Ovary (tissue), 9 donors: Measurements from ENCODE around the gene LCP2. TPM values are rescaled to one million over a fixed set of nuclear protein-coding genes. Genes with fewer than 3 reads are reported as not detected.

Experiments
- DNase-seq, 5 donors: peaks; one replicate each; pipeline ENCODE4 v3.0.0-alpha.2; 2019 to 2020
- H3K27ac ChIP-seq, 2 donors: fragments of 200-600 bp; one replicate each; pipeline versions ENCODE4 v1.5.1 to v1.8.0; 2019 to 2022
- H3K27me3 ChIP-seq: fragments of 200-600 bp; one replicate; pipeline ENCODE4 v1.8.0; 2022
- H3K36me3 ChIP-seq: fragments of 200-600 bp; sonication (generic); one replicate; pipeline ENCODE4 v1.5.1; 2019
- H3K4me1 ChIP-seq: one replicate; pipeline ENCODE4 v1.8.1; 2013; ENCODE audit warnings: mild to moderate bottlenecking, moderate library complexity; ENCODE audit not compliant: insufficient read depth
- H3K4me3 ChIP-seq: fragments of 200-600 bp; sonication (generic); one replicate; pipeline ENCODE4 v1.5.1; 2017
- H3K9me3 ChIP-seq, 2 donors: fragments of 200-600 bp in 1 of 2; sonication (generic) in 1 of 2; one replicate each; pipeline versions ENCODE4 v1.5.1 to v1.8.1; 2013 to 2019; ENCODE audit warnings: mild to moderate bottlenecking in 1 of 2, moderate library complexity in 1 of 2
- EP300 ChIP-seq: sonication (generic); formaldehyde crosslinking; IDR thresholded peaks from one replicate; pipeline ENCODE4 v1.6.1; 2017; ENCODE audit warnings: antibody characterized with exemption
- POLR2A ChIP-seq: fragments of 450-650 bp; IDR thresholded peaks from one replicate; pipeline ENCODE4 v1.6.1; 2017; ENCODE audit warnings: antibody characterized with exemption, mild to moderate bottlenecking, moderate library complexity
- WGBS, 3 donors: extraction: QIAGEN DNeasy Blood & Tissue Kit in 1 of 3; methylation state at CpG; one replicate each; pipeline versions ENCODE4 v1.1.5 to v1.1.7; 2013 to 2017; 5-methylcytosine and 5-hydroxymethylcytosine counted together
- intact Hi-C, 4 donors: fragments of 100-400 bp; cut with DNase I; formaldehyde crosslinking; loops; one replicate each; pipeline versions ENCODE4 v1.11.0 to v1.15.1; 2022 to 2023
- polyA plus RNA-seq, 2 donors: library from polyadenylated mRNA; stranded (reverse); fragments of 200-250 nt in 1 of 2; fragments of 350-450 nt in 1 of 2; fragmentation: Illumina TruSeq in 1 of 2; extraction: RNeasy Lipid Tissue Mini Kit (QIAGEN cat#74804) in 1 of 2; gene quantifications; one replicate each; pipeline ENCODE4 v1.2.3, GENCODE V29; 2013 to 2014
- total RNA-seq, 7 donors: library from RNA; depleted of rRNA in 2 of 7; stranded (reverse); fragments of >200 nt in 2 of 7; fragmentation: NEBNext Ultra II Directional in 3 of 7; extraction: Animal tissue kit (Norgen Biotek cat#: 25700) in 3 of 7; gene quantifications; one replicate each; pipeline versions ENCODE4 v1.1.0 to v1.2.4, GENCODE V29; 2016 to 2023
- TF ChIP-seq, protein P1 (sequence below), 3 donors: fragments of 450-650 bp in 2 of 3; fragments of 200-600 bp in 1 of 3; IDR thresholded peaks; one replicate each; pipeline versions ENCODE4 v1.5.1 to v1.8.0; 2016 to 2022; ENCODE audit warnings: antibody characterized with exemption in 3 of 3, mild to moderate bottlenecking in 1 of 3
- donor health status: DM: no; HTN: no; CAD: no; lungs with moderate emphysema.
- donor health status: DM: no; HTN: no; CAD: no.
- donor health status: Bipolar disorder and iron deficiency.
- donor health status: DM: yes; HTN: yes; CAD: no.
- donor health status: DM: no; HTN: no; CAD: no.
- donor health status: DM: yes; HTN: yes; CAD: no.

LCP2 gene
- total and polyA plus RNA-seq, 9 donors, result 3.1 to 31.1 (median 6.4) TPM

DNA sequence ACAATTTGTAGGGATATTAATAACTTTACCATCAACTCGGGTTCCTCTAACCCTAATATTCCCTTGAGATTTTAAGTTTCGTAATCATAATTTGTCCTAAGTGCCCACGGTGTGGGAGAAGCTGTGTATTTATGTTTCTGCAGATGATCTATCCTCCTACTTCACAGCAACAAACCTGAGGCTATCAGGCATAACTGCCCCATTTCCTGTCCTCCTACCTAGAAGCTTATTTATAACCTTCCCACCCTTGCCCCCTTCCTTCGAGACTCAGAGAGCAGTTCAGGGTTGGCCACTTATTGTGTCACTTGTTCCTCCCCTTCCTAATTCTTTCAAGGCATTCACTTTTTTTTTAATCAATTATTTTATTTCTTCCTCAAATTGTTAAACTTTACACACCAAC lies 29.6 kb upstream of the LCP2 start:
- DNase-seq, result no peak
- no peaks in the 10 kb centered on the region for H3K27me3 ChIP-seq
- no peaks in the 10 kb centered on the region for H3K36me3 ChIP-seq
- TF ChIP-seq, protein P1, sequence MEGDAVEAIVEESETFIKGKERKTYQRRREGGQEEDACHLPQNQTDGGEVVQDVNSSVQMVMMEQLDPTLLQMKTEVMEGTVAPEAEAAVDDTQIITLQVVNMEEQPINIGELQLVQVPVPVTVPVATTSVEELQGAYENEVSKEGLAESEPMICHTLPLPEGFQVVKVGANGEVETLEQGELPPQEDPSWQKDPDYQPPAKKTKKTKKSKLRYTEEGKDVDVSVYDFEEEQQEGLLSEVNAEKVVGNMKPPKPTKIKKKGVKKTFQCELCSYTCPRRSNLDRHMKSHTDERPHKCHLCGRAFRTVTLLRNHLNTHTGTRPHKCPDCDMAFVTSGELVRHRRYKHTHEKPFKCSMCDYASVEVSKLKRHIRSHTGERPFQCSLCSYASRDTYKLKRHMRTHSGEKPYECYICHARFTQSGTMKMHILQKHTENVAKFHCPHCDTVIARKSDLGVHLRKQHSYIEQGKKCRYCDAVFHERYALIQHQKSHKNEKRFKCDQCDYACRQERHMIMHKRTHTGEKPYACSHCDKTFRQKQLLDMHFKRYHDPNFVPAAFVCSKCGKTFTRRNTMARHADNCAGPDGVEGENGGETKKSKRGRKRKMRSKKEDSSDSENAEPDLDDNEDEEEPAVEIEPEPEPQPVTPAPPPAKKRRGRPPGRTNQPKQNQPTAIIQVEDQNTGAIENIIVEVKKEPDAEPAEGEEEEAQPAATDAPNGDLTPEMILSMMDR (IDR thresholded peaks at IDR 0.05), result no peak
- TF ChIP-seq POLR2A, result no peak
- TF ChIP-seq EP300, result no peak
- H3K9me3 ChIP-seq, result no peaks in the 10 kb centered on the region
- H3K27ac ChIP-seq, result no peak overlapping the region
- no peak overlapping the region for H3K4me3 ChIP-seq
- intact Hi-C loops, result no loop called here
- H3K4me1 ChIP-seq, result peaks cover 8% of the 10 kb centered on the region
- WGBS, 3 donors, result 34 to 41% (median 36%) methylated on average over 4 of the region's 4 CpGs

DNA sequence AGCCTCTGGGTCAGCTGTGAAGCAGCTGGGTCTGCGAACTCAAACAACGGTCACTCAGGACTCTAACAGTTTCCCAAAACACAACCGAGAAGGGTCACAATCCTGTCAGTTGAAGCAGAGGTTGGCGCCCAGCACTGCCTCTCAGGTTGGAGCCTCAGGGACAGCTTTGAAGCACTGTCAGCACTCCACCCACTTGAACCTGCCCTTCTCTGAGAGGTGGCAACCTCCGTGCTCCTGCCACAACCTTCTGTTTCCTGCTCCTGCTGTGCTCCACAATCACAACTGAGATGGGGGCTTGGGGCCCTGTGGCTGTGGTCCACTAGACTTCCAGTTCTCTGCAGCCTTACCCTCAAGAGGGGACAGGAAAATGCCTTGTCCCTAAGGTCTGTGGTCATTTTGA lies 21.7 kb upstream of the LCP2 start:
- WGBS, 3 donors, result 87 to 92% (median 89%) methylated on average over 5 of the region's 5 CpGs

DNA sequence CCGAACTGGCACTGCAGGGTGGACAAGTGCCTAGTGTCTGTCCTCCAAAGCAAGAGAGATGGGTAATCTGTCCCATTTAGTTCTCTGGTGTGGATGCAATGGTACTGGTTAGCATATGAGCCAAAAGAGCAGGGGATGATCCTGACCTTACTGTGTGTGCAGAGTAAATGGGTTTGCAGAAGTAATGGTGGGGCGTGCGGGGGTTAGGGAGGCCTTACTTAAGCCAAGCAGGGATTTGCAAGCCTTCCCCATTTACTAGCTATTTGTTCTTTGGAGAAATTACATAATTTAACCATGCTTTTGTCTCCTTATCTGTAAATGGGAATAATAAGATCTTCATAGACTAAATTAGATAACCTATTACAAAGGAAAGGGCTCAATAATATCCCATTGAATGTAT lies 19.9 kb upstream of the LCP2 start:
- no peaks in the 10 kb centered on the region for H3K27me3 ChIP-seq
- intact Hi-C loops, result no loop called here
- no peaks in the 10 kb centered on the region for H3K9me3 ChIP-seq
- no peak overlapping the region for H3K27ac ChIP-seq
- DNase-seq, result no peak
- TF ChIP-seq, protein P1 (IDR thresholded peaks at IDR 0.05), result no peak
- TF ChIP-seq EP300 (no peak), POLR2A (no peak)
- H3K4me3 ChIP-seq, result no peak overlapping the region
- H3K4me1 ChIP-seq, result peaks cover 6% of the 10 kb centered on the region
- H3K36me3 ChIP-seq, result no peaks in the 10 kb centered on the region
- 95 to 100% (median 98%) methylated on average over 3 of the region's 3 CpGs for WGBS, 3 donors

More for the DNA sequence above, 21.7 kb upstream of the LCP2 start:
- no peaks in the 10 kb centered on the region for H3K36me3 ChIP-seq
- H3K27me3 ChIP-seq, result no peaks in the 10 kb centered on the region
- no peak overlapping the region for H3K27ac ChIP-seq
- no peaks in the 10 kb centered on the region for H3K9me3 ChIP-seq
- TF ChIP-seq, protein P1 (IDR thresholded peaks at IDR 0.05), result no peak
- TF ChIP-seq EP300 (no peak), POLR2A (no peak)
- DNase-seq, result no peak
- H3K4me3 ChIP-seq, result no peak overlapping the region
- H3K4me1 ChIP-seq, result peaks cover 6% of the 10 kb centered on the region
- intact Hi-C loops, result no loop called here

DNA sequence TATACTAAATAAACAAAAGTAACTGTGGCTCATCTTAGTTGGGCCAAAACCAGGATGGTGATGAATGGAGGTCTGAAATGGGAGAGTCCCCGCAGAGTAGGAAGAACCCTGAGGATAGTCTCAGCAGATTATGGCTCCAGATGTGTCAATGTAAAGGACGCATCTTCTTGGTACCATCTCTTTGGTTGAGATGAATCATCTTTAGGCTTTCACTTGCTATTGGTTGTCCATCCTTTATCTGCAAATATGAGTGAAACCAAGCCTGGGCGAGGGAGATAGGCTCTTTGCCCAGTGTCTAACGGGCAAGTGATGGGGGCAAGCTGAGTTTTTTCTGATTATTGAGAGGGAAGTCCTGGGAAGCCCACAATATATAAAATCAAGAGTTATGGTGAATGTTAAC lies 19.4 kb upstream of the LCP2 start:
- WGBS, 3 donors, result 94 to 99% (median 95%) methylated on average over 4 of the region's 4 CpGs
- intact Hi-C loops, result no loop called here

More for the DNA sequence above, 19.4 kb upstream of the LCP2 start:
- Histone ChIP-seq H3K4me1 (peaks cover 6% of the 10 kb centered on the region), H3K9me3 (no peaks in the 10 kb centered on the region), H3K27ac (no peak overlapping the region), H3K36me3 (no peaks in the 10 kb centered on the region), H3K4me3 (no peak overlapping the region), H3K27me3 (no peaks in the 10 kb centered on the region)
- no peak for TF ChIP-seq EP300
- TF ChIP-seq, protein P1 (IDR thresholded peaks at IDR 0.05), result no peak
- no peak for TF ChIP-seq POLR2A
- DNase-seq, result no peak
